HL-60 (cell line): ENCODE measurements around the gene KLHDC4.

Source experiments
- GABPA ChIP-seq: IDR thresholded peaks from 2 replicates; pipeline ENCODE4 v1.6.1; 2012; ENCODE audit warnings: low read depth
- POLR2AphosphoS5 ChIP-seq: IDR thresholded peaks from 2 replicates; pipeline ENCODE4 v1.6.1; 2012; ENCODE audit warnings: low read depth

- TF ChIP-seq POLR2AphosphoS5, result no peak
- TF ChIP-seq GABPA, result no peak
These were observed 98.9 kb downstream of the KLHDC4 start for GRCh38 chr16:87666919-87667318.
